Breast epithelium (tissue), 4 donors: ENCODE data around the gene ZDHHC6. TPM values are rescaled to one million over a fixed set of nuclear protein-coding genes. Genes with fewer than 3 reads are reported as not detected.

Experiments used
- DNase-seq, 2 donors: peaks; one replicate each; pipeline ENCODE4 v3.0.0-alpha.2; 2019; ENCODE audit warnings: low spot score in 2 of 2
- H3K27ac ChIP-seq, 2 donors: fragments of 200-600 bp; sonication (generic) in 1 of 2; one replicate each; pipeline ENCODE4 v1.5.1; 2016 to 2019; ENCODE audit warnings: mild to moderate bottlenecking in 1 of 2
- H3K27me3 ChIP-seq, 2 donors: fragments of 200-600 bp; sonication (generic) in 1 of 2; one replicate each; pipeline versions ENCODE4 v1.5.1 to v1.6.0; 2017 to 2019; ENCODE audit warnings: control low read depth in 1 of 2, mild to moderate bottlenecking in 1 of 2
- H3K36me3 ChIP-seq: fragments of 200-600 bp; one replicate; pipeline ENCODE4 v1.5.1; 2019
- H3K4me1 ChIP-seq, 2 donors: fragments of 200-600 bp; sonication (generic); one replicate each; pipeline ENCODE4 v1.5.1; 2016 to 2019; ENCODE audit warnings: control low read depth in 1 of 2
- H3K4me3 ChIP-seq, 3 donors: fragments of 200-600 bp; sonication (generic); 1 replicate in 2 of 3; 2 replicates in 1 of 3; pipeline ENCODE4 v1.5.1; 2016 to 2019; ENCODE audit warnings: mild to moderate bottlenecking in 3 of 3, moderate library complexity in 2 of 3
- H3K9me3 ChIP-seq, 2 donors: fragments of 200-600 bp; sonication (generic) in 1 of 2; one replicate each; pipeline ENCODE4 v1.5.1; 2016 to 2019; ENCODE audit warnings: control low read depth in 1 of 2
- POLR2A ChIP-seq: fragments of 450-650 bp; IDR thresholded peaks from one replicate; pipeline ENCODE4 v1.6.1; 2016; ENCODE audit warnings: antibody characterized with exemption, mild to moderate bottlenecking, moderate library complexity
- POLR2AphosphoS5 ChIP-seq, 3 donors: sonication (generic); formaldehyde crosslinking; IDR thresholded peaks; one replicate each; pipeline ENCODE4 v1.6.1; 2017; ENCODE audit warnings: antibody characterized with exemption in 3 of 3
- intact Hi-C: fragments of 100-400 bp; cut with DNase I; formaldehyde crosslinking; loops from one replicate; pipeline ENCODE4 v1.15.1; 2023; ENCODE audit warnings: low total_unique reads
- total RNA-seq, 3 donors: library from RNA; depleted of rRNA; stranded (reverse); fragments of >200 nt; gene quantifications; one replicate each; pipeline ENCODE4 v1.1.0, GENCODE V29; 2016
- TF ChIP-seq, protein P1 (sequence below), 3 donors: fragments of 450-650 bp; IDR thresholded peaks; one replicate each; pipeline ENCODE4 v1.5.1; 2016 to 2017; ENCODE audit warnings: antibody characterized with exemption in 3 of 3, mild to moderate bottlenecking in 3 of 3, moderate library complexity in 3 of 3

The ZDHHC6 gene
- total RNA-seq, 3 donors from 2014 or later, result 27.4 to 34.5 (median 32.1) TPM

- Histone ChIP-seq H3K4me3 (no peak overlapping the region), H3K27ac (no peak overlapping the region), H3K27me3 (no peaks in the 10 kb centered on the region), H3K4me1 (no peaks in the 10 kb centered on the region), H3K9me3 (no peaks in the 10 kb centered on the region), H3K36me3 (no peaks in the 10 kb centered on the region)
- TF ChIP-seq POLR2AphosphoS5 (IDR thresholded peaks at IDR 0.05), result no peak
- no peak for DNase-seq
- intact Hi-C loops, result no loop called here
Measured at GRCh38 chr10:112395809-112396530, 50.7 kb downstream of the ZDHHC6 start.

DNA sequence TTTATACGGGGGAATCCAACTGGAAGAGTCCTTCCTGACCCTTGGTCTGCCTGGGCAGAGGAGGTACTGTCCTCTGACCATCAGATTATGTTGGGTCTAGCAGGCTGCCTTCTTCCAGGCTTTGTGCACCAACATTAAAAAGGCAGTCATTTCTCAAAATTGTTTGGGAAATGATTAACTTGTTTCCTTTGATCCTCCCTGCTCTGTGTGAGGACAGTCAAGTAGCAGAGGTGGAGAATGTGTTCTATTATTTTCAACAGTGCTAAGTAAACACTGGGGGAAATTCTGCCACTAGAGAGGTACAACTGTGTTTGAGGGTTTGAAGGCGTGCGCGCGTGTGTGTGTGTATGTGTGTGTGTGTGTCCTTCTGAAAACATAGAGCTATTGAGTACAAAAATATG is 52.2 kb downstream of the ZDHHC6 start:
- DNase-seq, result no peak
- TF ChIP-seq, protein P1, sequence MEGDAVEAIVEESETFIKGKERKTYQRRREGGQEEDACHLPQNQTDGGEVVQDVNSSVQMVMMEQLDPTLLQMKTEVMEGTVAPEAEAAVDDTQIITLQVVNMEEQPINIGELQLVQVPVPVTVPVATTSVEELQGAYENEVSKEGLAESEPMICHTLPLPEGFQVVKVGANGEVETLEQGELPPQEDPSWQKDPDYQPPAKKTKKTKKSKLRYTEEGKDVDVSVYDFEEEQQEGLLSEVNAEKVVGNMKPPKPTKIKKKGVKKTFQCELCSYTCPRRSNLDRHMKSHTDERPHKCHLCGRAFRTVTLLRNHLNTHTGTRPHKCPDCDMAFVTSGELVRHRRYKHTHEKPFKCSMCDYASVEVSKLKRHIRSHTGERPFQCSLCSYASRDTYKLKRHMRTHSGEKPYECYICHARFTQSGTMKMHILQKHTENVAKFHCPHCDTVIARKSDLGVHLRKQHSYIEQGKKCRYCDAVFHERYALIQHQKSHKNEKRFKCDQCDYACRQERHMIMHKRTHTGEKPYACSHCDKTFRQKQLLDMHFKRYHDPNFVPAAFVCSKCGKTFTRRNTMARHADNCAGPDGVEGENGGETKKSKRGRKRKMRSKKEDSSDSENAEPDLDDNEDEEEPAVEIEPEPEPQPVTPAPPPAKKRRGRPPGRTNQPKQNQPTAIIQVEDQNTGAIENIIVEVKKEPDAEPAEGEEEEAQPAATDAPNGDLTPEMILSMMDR (IDR thresholded peaks at IDR 0.05), result no peak
- TF ChIP-seq POLR2A, result no peak
- TF ChIP-seq POLR2AphosphoS5 (IDR thresholded peaks at IDR 0.05), result no peak
- H3K27ac ChIP-seq, result no peak overlapping the region
- H3K27me3 ChIP-seq, result no peaks in the 10 kb centered on the region
- no peaks in the 10 kb centered on the region for H3K36me3 ChIP-seq
- no peaks in the 10 kb centered on the region for H3K4me1 ChIP-seq
- intact Hi-C loops, result no loop called here
- no peaks in the 10 kb centered on the region for H3K9me3 ChIP-seq
- H3K4me3 ChIP-seq, result no peak overlapping the region

- Histone ChIP-seq H3K4me3 (no peak overlapping the region), H3K4me1 (no peaks in the 10 kb centered on the region), H3K27me3 (no peaks in the 10 kb centered on the region), H3K27ac (no peak overlapping the region), H3K36me3 (no peaks in the 10 kb centered on the region), H3K9me3 (no peaks in the 10 kb centered on the region)
- no peak for DNase-seq
- intact Hi-C loops, result no loop called here
- TF ChIP-seq POLR2AphosphoS5 (IDR thresholded peaks at IDR 0.05) (no peak), POLR2A (no peak)
- TF ChIP-seq, protein P1 (IDR thresholded peaks at IDR 0.05), result no peak
Measured at GRCh38 chr10:112393827-112394226, 52.9 kb downstream of the ZDHHC6 start.

- intact Hi-C loops, result no loop called here
- TF ChIP-seq, protein P1 (IDR thresholded peaks at IDR 0.05), result no peak
- TF ChIP-seq POLR2AphosphoS5 (IDR thresholded peaks at IDR 0.05), result no peak
- TF ChIP-seq POLR2A, result no peak
- Histone ChIP-seq H3K4me1 (no peaks in the 10 kb centered on the region), H3K27me3 (no peaks in the 10 kb centered on the region), H3K9me3 (no peaks in the 10 kb centered on the region), H3K4me3 (no peak overlapping the region), H3K36me3 (no peaks in the 10 kb centered on the region), H3K27ac (peak overlapping the region; percentile 4 to 33)
- DNase-seq, result no peak
Measured at GRCh38 chr10:112393341-112393740, 53.4 kb downstream of the ZDHHC6 start.

GRCh38 chr10:112390125-112390703 is 56.5 kb downstream of the ZDHHC6 start:
- DNase-seq, result no peak
- Histone ChIP-seq H3K27ac (no peak overlapping the region), H3K36me3 (no peaks in the 10 kb centered on the region), H3K27me3 (no peaks in the 10 kb centered on the region), H3K4me3 (no peak overlapping the region), H3K9me3 (no peaks in the 10 kb centered on the region), H3K4me1 (no peaks in the 10 kb centered on the region)
- no peak for TF ChIP-seq POLR2AphosphoS5 (IDR thresholded peaks at IDR 0.05)
- TF ChIP-seq, protein P1 (IDR thresholded peaks at IDR 0.05), result no peak
- no peak for TF ChIP-seq POLR2A
- intact Hi-C loops, result no loop called here
